Bronchial epithelial cell (primary cell): Measurements from ENCODE around the gene TOR2A. TPM values are rescaled to one million over a fixed set of nuclear protein-coding genes. Genes with fewer than 3 reads are reported as not detected.
"Not testable (repeated sequence)": the region's sequence is repeated elsewhere in the genome, so short reads cannot be mapped to it uniquely, and the experiment has no call there.

ENCODE experiments used
- DNase-seq: peaks from one replicate; pipeline ENCODE4 v3.0.0-alpha.2; 2010; ENCODE audit warnings: low read depth
- FAIRE-seq: peaks from 2 replicates; lab custom pipeline; 2011; peaks lifted over from hg19 to GRCh38; lab: Jason Lieb, UNC
- H3K27me3 ChIP-seq: 2 replicates; pipeline ENCODE4 v1.5.1; 2011; ENCODE audit warnings: low read length; ENCODE audit not compliant: control insufficient read depth, insufficient read depth
- H3K36me3 ChIP-seq: 2 replicates; pipeline ENCODE4 v1.5.1; 2011; ENCODE audit warnings: low read length; ENCODE audit not compliant: control insufficient read depth, insufficient read depth
- H3K4me3 ChIP-seq: 2 replicates; pipeline ENCODE4 v1.5.1; 2011; ENCODE audit warnings: mild to moderate bottlenecking, low read depth, low read length, control low read depth
- total RNA-seq: library from RNA; depleted of rRNA; stranded (reverse); fragments of >200 nt; gene quantifications from 2 replicates; pipeline ENCODE4 v1.2.1, GENCODE V29; 2014
- TF ChIP-seq, protein P1 (sequence below): IDR thresholded peaks from 2 replicates; pipeline ENCODE4 v1.5.1; 2011; ENCODE audit warnings: mild to moderate bottlenecking, moderate library complexity, low read length, control low read depth, inconsistent platforms; ENCODE audit not compliant: insufficient read depth, severe bottlenecking

Gene TOR2A
- total RNA-seq = 1.8 and 4.6 TPM in 2 replicates

DNA sequence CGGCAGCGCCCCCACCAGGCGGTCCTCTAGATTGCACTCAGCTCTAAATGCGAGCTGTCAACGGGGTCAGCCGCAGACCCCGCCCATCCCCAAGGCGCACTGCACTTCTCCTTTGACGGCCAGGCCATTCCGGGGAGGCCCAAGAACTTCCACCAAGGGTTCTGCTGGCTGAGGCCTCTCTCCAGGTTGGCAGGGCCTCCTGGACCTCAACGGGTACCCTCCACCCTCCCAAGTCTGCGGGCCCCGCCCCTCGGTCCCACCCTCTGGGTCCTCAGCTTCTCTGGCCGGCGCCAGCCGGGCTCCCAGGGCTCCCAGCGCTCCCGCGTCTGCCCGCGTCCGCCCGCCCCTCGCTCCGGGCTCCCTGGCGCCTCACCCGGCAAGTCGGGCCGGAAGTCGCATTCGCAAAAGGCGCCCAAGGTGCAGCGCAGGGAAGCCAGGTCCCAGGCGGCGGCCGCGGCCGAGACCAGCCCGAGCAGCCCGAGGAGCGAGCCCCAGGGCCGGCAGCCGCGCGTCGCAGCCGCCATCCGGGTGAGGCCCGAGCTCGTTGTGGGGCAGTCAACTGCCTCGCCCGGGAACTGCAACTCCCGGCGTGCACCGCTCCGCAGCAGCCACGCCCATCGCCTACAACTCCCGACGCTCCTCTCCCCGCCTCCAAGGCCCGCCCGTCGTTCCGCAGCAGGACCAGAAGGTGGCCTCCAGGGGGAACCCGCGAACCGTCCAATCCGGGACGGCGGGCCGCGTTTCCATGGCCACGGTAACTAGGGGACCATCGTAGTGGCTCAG lies at the start of gene TOR2A:
Gene TOR2A, minus strand, starts transcription at position 548 of the 783 bp plus-strand sequence. Its CDS starts 24 bp downstream, at position 524.
- FAIRE-seq (no peak), DNase-seq (peak; percentile 88)
- TF ChIP-seq, protein P1, sequence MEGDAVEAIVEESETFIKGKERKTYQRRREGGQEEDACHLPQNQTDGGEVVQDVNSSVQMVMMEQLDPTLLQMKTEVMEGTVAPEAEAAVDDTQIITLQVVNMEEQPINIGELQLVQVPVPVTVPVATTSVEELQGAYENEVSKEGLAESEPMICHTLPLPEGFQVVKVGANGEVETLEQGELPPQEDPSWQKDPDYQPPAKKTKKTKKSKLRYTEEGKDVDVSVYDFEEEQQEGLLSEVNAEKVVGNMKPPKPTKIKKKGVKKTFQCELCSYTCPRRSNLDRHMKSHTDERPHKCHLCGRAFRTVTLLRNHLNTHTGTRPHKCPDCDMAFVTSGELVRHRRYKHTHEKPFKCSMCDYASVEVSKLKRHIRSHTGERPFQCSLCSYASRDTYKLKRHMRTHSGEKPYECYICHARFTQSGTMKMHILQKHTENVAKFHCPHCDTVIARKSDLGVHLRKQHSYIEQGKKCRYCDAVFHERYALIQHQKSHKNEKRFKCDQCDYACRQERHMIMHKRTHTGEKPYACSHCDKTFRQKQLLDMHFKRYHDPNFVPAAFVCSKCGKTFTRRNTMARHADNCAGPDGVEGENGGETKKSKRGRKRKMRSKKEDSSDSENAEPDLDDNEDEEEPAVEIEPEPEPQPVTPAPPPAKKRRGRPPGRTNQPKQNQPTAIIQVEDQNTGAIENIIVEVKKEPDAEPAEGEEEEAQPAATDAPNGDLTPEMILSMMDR = peak; percentile 98
- Histone ChIP-seq H3K4me3 (peak within 1 kb of the TSS; percentile 59), H3K27me3 (no peaks in the 10 kb centered on the region), H3K36me3 (peaks cover 1% of the 10 kb centered on the region)

DNA sequence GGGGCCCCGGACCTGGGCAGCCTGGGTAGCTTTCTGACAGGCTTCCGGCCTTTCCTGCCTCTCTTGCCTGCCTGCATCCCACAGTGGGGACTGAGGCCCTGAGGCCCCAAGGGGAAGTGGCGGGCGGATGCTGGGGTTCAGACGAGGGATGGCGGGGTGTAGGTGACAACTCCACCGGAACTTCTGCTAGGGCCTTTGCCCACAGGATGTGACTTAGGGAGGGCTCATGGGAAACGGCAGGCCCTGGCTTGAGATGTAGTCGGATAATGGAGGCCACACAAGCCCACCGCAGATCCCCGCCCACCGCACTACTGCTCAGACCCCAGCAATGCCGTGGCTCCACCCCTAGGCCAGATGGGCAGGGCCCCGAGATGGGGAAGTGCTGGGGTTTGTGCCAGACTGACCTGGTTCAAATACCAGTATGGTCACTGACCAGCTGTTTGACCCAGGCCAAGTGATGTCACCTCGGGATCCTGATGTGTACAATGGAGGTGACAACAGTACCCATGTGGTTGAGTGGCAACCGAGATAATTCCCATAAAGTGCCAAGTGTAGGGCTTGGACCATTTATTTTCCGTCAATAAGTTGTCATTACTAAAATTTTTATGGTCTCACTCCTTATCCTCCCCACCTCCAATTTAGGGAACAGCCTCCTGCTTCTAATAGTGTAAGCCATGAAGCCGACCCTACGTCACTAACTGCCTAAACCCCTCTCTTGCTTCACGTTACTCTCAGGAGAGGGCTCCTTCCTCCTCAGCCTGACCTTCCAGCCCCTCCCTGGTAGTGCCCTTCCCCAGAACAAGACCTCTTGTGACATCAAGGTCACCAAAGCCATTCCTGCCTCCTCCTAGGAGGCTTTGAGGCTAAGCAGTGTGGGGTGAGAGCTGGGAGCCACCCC lies 48.3 kb upstream of the TOR2A start:
- FAIRE-seq (no peak), DNase-seq (no peak)
- peaks cover 15% of the 10 kb centered on the region for H3K36me3 ChIP-seq
- no peak overlapping the region for H3K4me3 ChIP-seq
- TF ChIP-seq, protein P1 = no peak
- no peaks in the 10 kb centered on the region for H3K27me3 ChIP-seq

DNA sequence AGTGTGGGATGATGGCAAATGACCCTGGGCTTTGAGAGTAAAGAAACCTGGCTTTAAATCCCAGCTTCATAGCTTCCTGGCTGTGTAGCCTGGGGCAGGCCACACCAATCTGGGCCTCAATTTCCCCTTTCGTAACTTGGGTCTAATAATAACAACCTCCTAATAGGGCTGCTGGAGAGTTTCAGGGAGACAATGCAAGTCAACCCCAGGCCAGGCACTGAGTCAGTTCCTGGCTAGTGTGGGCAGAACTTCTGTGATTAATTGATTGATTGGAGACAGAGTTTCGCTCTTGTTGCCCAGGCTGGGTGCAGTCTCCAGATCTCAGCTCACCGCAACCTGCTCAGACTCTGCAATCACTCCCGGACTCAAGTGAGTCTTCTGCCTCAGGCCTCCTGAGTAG lies 46.7 kb upstream of the TOR2A start:
- DNase-seq = no peak
- Histone ChIP-seq H3K36me3 (no peaks in the 10 kb centered on the region), H3K27me3 (no peaks in the 10 kb centered on the region), H3K4me3 (no peak overlapping the region)
- no peak for FAIRE-seq
- TF ChIP-seq, protein P1 = no peak

DNA sequence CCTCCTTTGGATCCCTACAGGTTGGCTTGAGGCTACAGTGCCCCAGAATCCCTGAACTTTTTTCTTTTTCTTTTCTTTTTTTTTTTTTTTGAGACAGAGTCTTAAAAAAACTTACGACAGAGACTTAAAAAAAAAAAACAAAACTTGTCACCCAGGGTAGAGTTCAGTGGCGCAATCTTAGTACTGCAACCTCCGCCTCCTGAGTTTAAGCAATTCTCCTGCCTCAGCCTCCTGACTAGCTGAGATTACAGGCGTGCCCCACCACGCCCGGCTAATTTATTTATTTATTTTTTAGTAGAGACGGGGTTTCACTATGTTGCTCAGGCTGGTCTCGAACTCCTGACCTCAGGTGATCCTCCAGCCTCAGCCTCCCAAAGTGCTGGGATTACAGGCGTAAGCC lies 45.8 kb upstream of the TOR2A start:
- FAIRE-seq, H3K4me3 ChIP-seq, H3K36me3 ChIP-seq, DNase-seq, H3K27me3 ChIP-seq: not testable (repeated sequence)

DNA sequence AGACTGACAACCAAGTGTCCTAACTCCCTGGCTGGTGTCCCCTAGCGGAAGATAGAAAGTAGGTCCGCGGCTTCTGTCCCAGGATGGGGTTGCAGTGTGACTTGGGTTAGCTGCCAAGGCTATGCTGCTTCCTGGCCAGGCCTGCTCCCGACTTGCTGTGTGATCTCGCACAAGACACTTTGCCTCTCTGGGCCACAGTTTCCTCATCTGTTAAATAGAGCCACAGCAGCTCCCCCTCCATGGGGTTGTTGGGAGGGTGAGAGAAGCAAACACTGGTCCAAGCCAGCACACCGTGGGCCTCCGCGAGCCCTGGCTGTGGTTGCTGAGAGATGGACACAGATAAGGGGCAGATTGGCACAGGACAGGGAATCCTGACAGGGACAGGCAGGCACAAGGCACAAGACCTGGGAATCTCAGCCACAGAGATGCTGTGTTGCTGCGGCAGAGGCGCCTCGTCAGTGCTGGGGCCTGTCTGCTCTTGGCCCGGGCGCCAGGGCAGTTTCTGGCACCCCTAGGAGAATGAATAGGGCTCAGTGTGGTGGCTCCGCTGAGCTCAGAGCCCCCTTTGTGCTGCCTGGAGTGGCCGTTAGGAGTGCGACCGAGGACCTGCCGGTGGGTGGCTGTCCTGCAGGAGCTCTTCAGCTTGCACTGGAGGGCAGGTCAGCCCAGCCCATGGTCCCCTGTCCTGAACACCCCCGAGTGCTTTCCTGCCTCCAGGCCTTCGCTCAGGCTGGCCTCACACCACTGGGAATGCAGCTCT lies 45.2 kb upstream of the TOR2A start:
- no peak for DNase-seq
- Histone ChIP-seq H3K4me3 (no peak overlapping the region), H3K27me3 (no peaks in the 10 kb centered on the region), H3K36me3 (no peaks in the 10 kb centered on the region)
- TF ChIP-seq, protein P1 = no peak
- FAIRE-seq = no peak
